ENCODE measurements around the gene RNF168. TPM values are rescaled to one million over a fixed set of nuclear protein-coding genes. Genes with fewer than 3 reads are reported as not detected.
"Not testable (repeated sequence)": the region's sequence is repeated elsewhere in the genome, so short reads cannot be mapped to it uniquely, and the experiment has no call there.

RNF168 gene
- total and polyA plus RNA-seq, 2 experiments from 2014 or later, result 12.3 to 14.2 TPM

DNA sequence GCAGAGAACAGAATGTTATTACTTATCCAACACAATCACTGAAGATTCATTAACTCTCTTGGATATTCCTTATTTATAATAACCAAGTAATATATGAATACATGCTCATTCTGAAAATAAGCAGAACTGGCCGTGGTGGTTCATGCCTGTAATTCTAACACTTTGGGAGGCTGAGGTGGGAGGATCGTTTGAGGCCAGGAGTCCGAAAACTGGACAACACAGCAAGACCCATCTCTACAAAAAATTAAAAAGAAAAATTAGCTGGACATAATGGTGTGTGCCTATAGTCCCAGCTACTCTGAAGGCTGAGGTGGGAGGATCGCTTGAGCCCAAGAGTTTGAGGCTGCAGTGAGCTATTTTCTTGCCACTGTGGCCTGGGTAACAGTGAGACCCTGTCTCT lies 25.9 kb downstream of the RNF168 start:
- Histone ChIP-seq H3K9me2 (ENCODE audit: insufficient read depth) (no peaks in the 10 kb centered on the region), H3K9ac (no peak overlapping the region), H3K36me3 (ENCODE audit: low read depth) (peaks cover 51% of the 10 kb centered on the region), H3K4me1 (ENCODE audit: insufficient read depth) (no peaks in the 10 kb centered on the region), H3K27ac (no peak overlapping the region), H3K27me3 (replicated peaks; ENCODE audit: insufficient read depth) (no peaks in the 10 kb centered on the region), H4K20me1 (ENCODE audit: insufficient read depth) (no peaks in the 10 kb centered on the region), H3F3A (ENCODE audit: insufficient read depth) (no peaks in the 10 kb centered on the region), H3K9me3 (ENCODE audit: low read depth) (no peaks in the 10 kb centered on the region), H3K4me3 (no peak overlapping the region), H3K79me2 (ENCODE audit: insufficient read depth) (peaks cover 29% of the 10 kb centered on the region), H3K4me2 (ENCODE audit: unreplicated experiment) (no peak overlapping the region), H2AFZ (no peak overlapping the region)
- no peak for TF ChIP-seq EZH2 (IDR thresholded peaks at IDR 0.05; ENCODE audit: insufficient read depth, poor library complexity, severe bottlenecking)
- TF ChIP-seq EZH2phosphoT487 (IDR thresholded peaks at IDR 0.05; ENCODE audit: insufficient read depth, low read depth), result no peak
- WGBS, 2 experiments (ENCODE audit: low coverage in 1 of 2, low lambda C conversion rate in 2 of 2, missing lambda C conversion rate in 2 of 2), result 95 to 97% methylated on average over 4 of the region's 4 CpGs
- no peak for DNase-seq
- in situ Hi-C loops (cut with MboI), result no loop called here

DNA sequence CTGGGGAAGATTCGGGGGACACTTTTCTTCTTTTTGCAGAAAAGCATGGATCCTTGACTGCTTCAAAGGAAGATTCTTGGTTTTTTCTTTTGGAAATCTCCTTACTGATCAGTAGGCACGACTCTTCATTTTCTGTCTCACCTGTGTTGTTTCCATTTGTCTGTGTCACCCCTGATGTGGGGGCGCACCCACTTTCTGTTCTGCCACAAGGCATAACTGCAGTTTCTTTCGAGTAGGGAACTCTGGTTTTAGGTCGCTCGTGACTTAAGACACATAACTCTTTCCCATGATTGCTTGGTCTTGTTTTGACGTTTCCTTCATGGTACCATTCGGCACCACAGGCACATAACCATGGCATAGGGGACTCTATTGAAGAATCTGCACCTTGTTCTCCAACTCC lies 31.3 kb downstream of the RNF168 start:
- H2AFZ ChIP-seq, result no peak overlapping the region
- H3K36me3 ChIP-seq (ENCODE audit: low read depth), result peaks cover 41% of the 10 kb centered on the region

DNA sequence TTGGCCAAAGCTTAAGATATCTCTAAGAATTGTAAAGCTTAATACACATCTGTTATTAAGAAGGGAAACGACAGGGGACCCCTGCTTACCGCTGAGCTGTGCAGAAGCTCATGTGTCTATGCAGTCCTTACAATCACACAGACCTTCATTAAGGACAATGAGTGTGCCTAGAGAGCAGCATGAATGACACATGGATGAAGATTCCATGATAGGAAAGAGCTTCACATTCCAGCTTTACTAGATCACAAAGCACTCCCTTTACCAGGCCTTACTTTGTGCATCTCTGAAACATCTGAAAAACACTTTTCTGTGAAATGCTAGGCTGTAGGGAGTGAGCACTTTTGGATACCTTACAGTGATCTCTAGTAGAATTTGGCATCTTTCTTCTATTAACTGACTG lies 32.0 kb downstream of the RNF168 start:
- in situ Hi-C loops (cut with MboI), result no loop called here
- peak overlapping the region; percentile 25 for H3K27ac ChIP-seq
- H3F3A ChIP-seq (ENCODE audit: insufficient read depth), result peaks cover 13% of the 10 kb centered on the region
- peaks cover 43% of the 10 kb centered on the region for H3K79me2 ChIP-seq (ENCODE audit: insufficient read depth)
- H3K4me1 ChIP-seq (ENCODE audit: insufficient read depth), result peaks cover 8% of the 10 kb centered on the region
- no peak overlapping the region for H2AFZ ChIP-seq
- H3K4me3 ChIP-seq, result no peak overlapping the region
- DNase-seq, result peak; percentile 72
- no peaks in the 10 kb centered on the region for H4K20me1 ChIP-seq (ENCODE audit: insufficient read depth)
- no peaks in the 10 kb centered on the region for H3K9me3 ChIP-seq (ENCODE audit: low read depth)
- 58 to 65% methylated on average over 2 of the region's 2 CpGs for WGBS, 2 experiments (ENCODE audit: low coverage in 1 of 2, low lambda C conversion rate in 2 of 2, missing lambda C conversion rate in 2 of 2)
- no peak for TF ChIP-seq EZH2 (IDR thresholded peaks at IDR 0.05; ENCODE audit: insufficient read depth, poor library complexity, severe bottlenecking)
- TF ChIP-seq EZH2phosphoT487 (IDR thresholded peaks at IDR 0.05; ENCODE audit: insufficient read depth, low read depth), result no peak
- H3K36me3 ChIP-seq (ENCODE audit: low read depth), result peaks cover 34% of the 10 kb centered on the region
- H3K4me2 ChIP-seq (ENCODE audit: unreplicated experiment), result no peak overlapping the region
- H3K27me3 ChIP-seq (replicated peaks; ENCODE audit: insufficient read depth), result no peaks in the 10 kb centered on the region
- H3K9ac ChIP-seq, result no peak overlapping the region
- H3K9me2 ChIP-seq (ENCODE audit: insufficient read depth), result no peaks in the 10 kb centered on the region

More for the DNA sequence above, 31.3 kb downstream of the RNF168 start:
- Histone ChIP-seq H3F3A (ENCODE audit: insufficient read depth) (peaks cover 13% of the 10 kb centered on the region), H3K9ac (no peak overlapping the region), H3K27me3 (replicated peaks; ENCODE audit: insufficient read depth) (no peaks in the 10 kb centered on the region), H3K4me3 (no peak overlapping the region), H3K27ac (peak overlapping the region; percentile 25; the same call in 1 of the 2 replicates), H4K20me1 (ENCODE audit: insufficient read depth) (no peaks in the 10 kb centered on the region), H3K9me2 (ENCODE audit: insufficient read depth) (no peaks in the 10 kb centered on the region), H3K9me3 (ENCODE audit: low read depth) (no peaks in the 10 kb centered on the region), H3K4me2 (ENCODE audit: unreplicated experiment) (no peak overlapping the region), H3K79me2 (ENCODE audit: insufficient read depth) (peaks cover 43% of the 10 kb centered on the region), H3K4me1 (ENCODE audit: insufficient read depth) (peaks cover 8% of the 10 kb centered on the region)
- DNase-seq, result no peak
- WGBS, 2 experiments (ENCODE audit: low coverage in 1 of 2, low lambda C conversion rate in 2 of 2, missing lambda C conversion rate in 2 of 2), result 97 to 99% methylated on average over 8 of the region's 8 CpGs
- TF ChIP-seq EZH2phosphoT487 (IDR thresholded peaks at IDR 0.05; ENCODE audit: insufficient read depth, low read depth), result no peak
- TF ChIP-seq EZH2 (IDR thresholded peaks at IDR 0.05; ENCODE audit: insufficient read depth, poor library complexity, severe bottlenecking), result no peak
- in situ Hi-C loops (cut with MboI), result no loop called here

DNA sequence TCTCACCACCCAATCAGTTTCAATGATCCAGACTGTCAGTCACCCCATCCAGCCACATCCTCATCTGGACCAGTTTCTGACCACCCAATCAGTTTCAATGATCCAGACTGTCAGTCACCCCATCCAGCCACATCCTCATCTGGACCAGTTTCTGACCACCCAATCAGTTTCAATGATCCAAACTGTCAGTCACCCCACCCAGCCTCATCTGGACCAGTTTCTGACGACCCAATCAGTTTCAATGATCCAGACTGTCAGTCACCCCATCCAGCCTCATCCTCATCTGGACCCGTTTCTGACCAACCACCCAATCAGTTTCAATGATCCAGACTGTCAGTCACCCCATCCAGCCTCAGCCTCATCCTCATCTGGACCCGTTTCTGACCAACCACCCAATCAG lies 33.4 kb downstream of the RNF168 start:
- H3K9me2 ChIP-seq (ENCODE audit: insufficient read depth); H3K4me2 ChIP-seq (ENCODE audit: unreplicated experiment); H3K27ac ChIP-seq; H3K4me1 ChIP-seq (ENCODE audit: insufficient read depth); H3K4me3 ChIP-seq; H3K9me3 ChIP-seq (ENCODE audit: low read depth); DNase-seq; H4K20me1 ChIP-seq (ENCODE audit: insufficient read depth); H3K27me3 ChIP-seq (replicated peaks; ENCODE audit: insufficient read depth); H2AFZ ChIP-seq; H3K9ac ChIP-seq; in situ Hi-C loops (cut with MboI): not testable (repeated sequence)
- 69 to 84% methylated on average over 3 of the region's 3 CpGs for WGBS, 2 experiments (ENCODE audit: low coverage in 1 of 2, low lambda C conversion rate in 2 of 2, missing lambda C conversion rate in 2 of 2)
- Histone ChIP-seq H3K79me2 (ENCODE audit: insufficient read depth) (peaks cover 45% of the 10 kb centered on the region), H3K36me3 (ENCODE audit: low read depth) (peaks cover 28% of the 10 kb centered on the region), H3F3A (ENCODE audit: insufficient read depth) (peaks cover 13% of the 10 kb centered on the region)

DNA sequence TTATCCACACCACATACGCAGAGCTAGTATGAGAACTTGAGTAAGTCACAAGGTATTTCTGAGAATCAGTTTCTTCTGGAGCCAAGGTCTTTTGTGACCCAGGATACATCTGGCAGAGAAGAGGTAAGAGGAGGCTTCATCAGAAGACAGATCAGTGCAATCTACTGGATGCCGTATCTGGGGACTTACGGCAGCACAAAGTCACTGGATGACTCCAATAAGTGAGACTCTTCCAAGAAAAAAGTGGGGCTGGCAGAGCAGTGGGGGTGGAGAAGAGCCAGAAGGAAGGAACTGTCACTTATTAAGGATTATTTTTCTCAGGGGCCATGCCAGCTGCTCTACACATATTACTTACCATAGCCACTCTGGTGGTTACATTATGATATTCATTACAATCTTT lies 39.8 kb downstream of the RNF168 start:
- TF ChIP-seq EZH2phosphoT487 (IDR thresholded peaks at IDR 0.05; ENCODE audit: insufficient read depth, low read depth), result no peak
- TF ChIP-seq EZH2 (IDR thresholded peaks at IDR 0.05; ENCODE audit: insufficient read depth, poor library complexity, severe bottlenecking), result no peak
- DNase-seq, result no peak
- WGBS, 2 experiments (ENCODE audit: low coverage in 1 of 2, low lambda C conversion rate in 2 of 2, missing lambda C conversion rate in 2 of 2), result 48 to 50% methylated on average over 3 of the region's 3 CpGs
- H3K9ac ChIP-seq, result no peak overlapping the region
- H3K4me1 ChIP-seq (ENCODE audit: insufficient read depth), result no peaks in the 10 kb centered on the region
- in situ Hi-C loops (cut with MboI), result no loop called here
- H3K79me2 ChIP-seq (ENCODE audit: insufficient read depth), result peaks cover 21% of the 10 kb centered on the region
- H3K27ac ChIP-seq, result no peak overlapping the region
- H3K27me3 ChIP-seq (replicated peaks; ENCODE audit: insufficient read depth), result no peaks in the 10 kb centered on the region
- no peaks in the 10 kb centered on the region for H3F3A ChIP-seq (ENCODE audit: insufficient read depth)
- H3K36me3 ChIP-seq (ENCODE audit: low read depth), result peaks cover 3% of the 10 kb centered on the region; the same call in 1 of the 2 replicates
- H2AFZ ChIP-seq, result no peak overlapping the region
- H3K9me3 ChIP-seq (ENCODE audit: low read depth), result no peaks in the 10 kb centered on the region
- H3K9me2 ChIP-seq (ENCODE audit: insufficient read depth), result no peaks in the 10 kb centered on the region
- no peak overlapping the region for H3K4me2 ChIP-seq (ENCODE audit: unreplicated experiment)
- no peaks in the 10 kb centered on the region for H4K20me1 ChIP-seq (ENCODE audit: insufficient read depth)
- H3K4me3 ChIP-seq, result no peak overlapping the region
